Keratinocyte (primary cell): ENCODE data around the gene MSI1. TPM values are rescaled to one million over a fixed set of nuclear protein-coding genes. Genes with fewer than 3 reads are reported as not detected.

ENCODE experiments used
- DNase-seq: peaks from one replicate; pipeline ENCODE4 v3.0.0-alpha.2; 2011; ENCODE audit warnings: low read depth, missing footprints, low spot score
- FAIRE-seq: peaks from 2 replicates; lab custom pipeline; 2011; peaks lifted over from hg19 to GRCh38; lab: Jason Lieb, UNC
- H2AFZ ChIP-seq: 2 replicates; pipeline ENCODE4 v1.6.0; 2012; ENCODE audit warnings: low read length, control low read depth, inconsistent platforms; ENCODE audit not compliant: control insufficient read depth
- H3K27ac ChIP-seq: 2 replicates; pipeline ENCODE4 v1.5.1; 2011; ENCODE audit warnings: low read length; ENCODE audit not compliant: control insufficient read depth, insufficient read depth
- H3K27me3 ChIP-seq: 3 replicates; pipeline ENCODE4 v1.6.0; 2011; ENCODE audit warnings: low read length; ENCODE audit not compliant: control insufficient read depth, insufficient read depth; ENCODE audit errors: extremely low read depth
- H3K36me3 ChIP-seq, 2 experiments: 2 replicates in 1 of 2; 3 replicates in 1 of 2; pipeline ENCODE4 v1.5.1; 2011; ENCODE audit warnings: low read length in 2 of 2, mild to moderate bottlenecking in 1 of 2; ENCODE audit not compliant: control insufficient read depth in 2 of 2, insufficient read depth in 2 of 2; ENCODE audit errors: extremely low read depth in 1 of 2
- H3K4me1 ChIP-seq: 3 replicates; pipeline ENCODE4 v1.5.1; 2011; ENCODE audit warnings: low read length; ENCODE audit not compliant: control insufficient read depth, insufficient read depth; ENCODE audit errors: extremely low read depth
- H3K4me2 ChIP-seq: 3 replicates; pipeline ENCODE4 v1.6.0; 2011; ENCODE audit warnings: low read depth, low read length; ENCODE audit not compliant: control insufficient read depth, insufficient read depth; ENCODE audit errors: extremely low read depth
- H3K4me3 ChIP-seq, 3 experiments: fragments of 200-600 bp in 1 of 3; sonication (generic) in 1 of 3; 2 replicates in 2 of 3; 3 replicates in 1 of 3; pipeline ENCODE4 v1.5.1; 2011 to 2016; ENCODE audit warnings: low read length in 3 of 3, mild to moderate bottlenecking in 3 of 3, control low read depth in 2 of 3, inconsistent platforms in 1 of 3, low read depth in 1 of 3, mixed read lengths in 1 of 3, mixed run types in 1 of 3, moderate library complexity in 1 of 3; ENCODE audit not compliant: control insufficient read depth in 2 of 3, insufficient read depth in 2 of 3; ENCODE audit errors: extremely low read depth in 1 of 3
- H3K79me2 ChIP-seq: 2 replicates; pipeline ENCODE4 v1.6.0; 2012; ENCODE audit warnings: low read length; ENCODE audit not compliant: control insufficient read depth, insufficient read depth
- H3K9ac ChIP-seq: 3 replicates; pipeline ENCODE4 v1.6.0; 2011; ENCODE audit warnings: low read length; ENCODE audit not compliant: control insufficient read depth, insufficient read depth; ENCODE audit errors: extremely low read depth
- H3K9me1 ChIP-seq: 3 replicates; pipeline ENCODE4 v1.6.0; 2011; ENCODE audit warnings: low read length; ENCODE audit not compliant: control insufficient read depth, insufficient read depth; ENCODE audit errors: extremely low read depth
- H3K9me3 ChIP-seq: 2 replicates; pipeline ENCODE4 v1.5.1; 2012; ENCODE audit warnings: low read depth, low read length; ENCODE audit not compliant: control insufficient read depth
- H4K20me1 ChIP-seq: 3 replicates; pipeline ENCODE4 v1.6.0; 2011; ENCODE audit warnings: low read length; ENCODE audit not compliant: control insufficient read depth, insufficient read depth; ENCODE audit errors: extremely low read depth
- CTCF ChIP-seq, 3 experiments: IDR thresholded peaks in 1 of 3; conservative IDR thresholded peaks in 1 of 3; optimal IDR thresholded peaks in 1 of 3; 2 replicates in 2 of 3; 3 replicates in 1 of 3; pipeline versions ENCODE3 to v1.5.1; 2011; ENCODE audit warnings: low read length in 3 of 3, mild to moderate bottlenecking in 3 of 3, moderate library complexity in 2 of 3, control low read depth in 1 of 3, inconsistent platforms in 1 of 3; ENCODE audit not compliant: insufficient read depth in 2 of 3; ENCODE audit errors: extremely low read depth in 1 of 3
- EZH2 ChIP-seq: IDR thresholded peaks from one replicate; pipeline ENCODE4 v1.6.1; 2012; ENCODE audit warnings: inconsistent platforms, mild to moderate bottlenecking, low read length, moderate library complexity
- dilution Hi-C: fragments of 300-500 bp; cut with MboI; formaldehyde crosslinking; loops from one replicate; pipeline ENCODE4 v1.7.0; 2020; ENCODE audit warnings: low sequenced_read_pairs; ENCODE audit not compliant: extremely low pct_ligation_motif_present
- polyA plus RNA-seq, 5 experiments: library from polyadenylated mRNA; depleted of rRNA in 3 of 5; stranded (reverse) in 3 of 5; stranded (forward) in 1 of 5; unstranded in 1 of 5; fragments of >200 nt; gene quantifications; 1 replicate in 1 of 5; 2 replicates in 3 of 5; 3 replicates in 1 of 5; pipeline versions ENCODE4 v1.2.1 to v1.2.3, GENCODE V29; 2011 to 2012; ENCODE audit warnings: missing spikeins in 2 of 5, low read depth in 1 of 5, low replicate concordance in 1 of 5

The MSI1 gene
- polyA plus RNA-seq, 1 donor (not counting 4 experiments of a cell fraction or from before 2014, with no cell fraction given), result not detected

GRCh38 chr12:120301962-120302815, 66.8 kb downstream of the MSI1 start, which contains the start of gene SIRT4:
SIRT4 (plus strand) TSS chr12:120302321; CDS start chr12:120303562, 1,241 bp downstream.
- H3K36me3 ChIP-seq, result no peaks in the 10 kb centered on the region
- peak within 1 kb of the TSS; percentile 91 for H3K9ac ChIP-seq
- H3K9me3 ChIP-seq, result no peaks in the 10 kb centered on the region
- peak; percentile 74 for FAIRE-seq
- peak within 1 kb of the TSS; percentile 75 to 99 (median 82) for H3K4me3 ChIP-seq
- H3K27ac ChIP-seq, result peak within 1 kb of the TSS; percentile 55
- H3K27me3 ChIP-seq, result no peaks in the 10 kb centered on the region
- no peaks in the 10 kb centered on the region for H3K4me1 ChIP-seq
- peak; percentile 71 for DNase-seq
- TF ChIP-seq EZH2, result no peak
- TF ChIP-seq CTCF (optimal IDR thresholded peaks at IDR 0.05 in 1 of 3, IDR thresholded peaks at IDR 0.05 in 1 of 3, conservative IDR thresholded peaks at IDR 0.05 in 1 of 3; ENCODE audit: extremely low read depth in 1 of 3, insufficient read depth in 2 of 3, low read length in 3 of 3), result peak; percentile 67 to 90 (median 70)
- H3K79me2 ChIP-seq, result no peaks in the 10 kb centered on the region
- H3K4me2 ChIP-seq, result peak within 1 kb of the TSS; percentile 84
- H2AFZ ChIP-seq, result peak within 1 kb of the TSS; percentile 100
- H3K9me1 ChIP-seq, result no peaks in the 10 kb centered on the region
- dilution Hi-C loops, result no loop called here
- no peaks in the 10 kb centered on the region for H4K20me1 ChIP-seq

- H3K27me3 ChIP-seq, result no peaks in the 10 kb centered on the region
- no peaks in the 10 kb centered on the region for H3K36me3 ChIP-seq
- H3K4me1 ChIP-seq, result peaks cover 7% of the 10 kb centered on the region
- peak within 1 kb of the TSS; percentile 91 for H3K4me2 ChIP-seq
- FAIRE-seq, result no peak
- H3K9ac ChIP-seq, result peak within 1 kb of the TSS; percentile 98
- no peaks in the 10 kb centered on the region for H4K20me1 ChIP-seq
- dilution Hi-C loops, result no loop called here
- DNase-seq, result peak; percentile 50
- no peaks in the 10 kb centered on the region for H3K9me3 ChIP-seq
- peak within 1 kb of the TSS; percentile 72 for H2AFZ ChIP-seq
- no peaks in the 10 kb centered on the region for H3K79me2 ChIP-seq
- no peak for TF ChIP-seq CTCF (optimal IDR thresholded peaks at IDR 0.05 in 1 of 3, IDR thresholded peaks at IDR 0.05 in 1 of 3, conservative IDR thresholded peaks at IDR 0.05 in 1 of 3; ENCODE audit: extremely low read depth in 1 of 3, insufficient read depth in 2 of 3, low read length in 3 of 3)
- TF ChIP-seq EZH2, result no peak
- H3K9me1 ChIP-seq, result no peaks in the 10 kb centered on the region
- peak within 1 kb of the TSS; percentile 100 for H3K27ac ChIP-seq
- H3K4me3 ChIP-seq, result peak within 1 kb of the TSS; percentile 45 to 78 (median 73)
Observed at GRCh38 chr12:120292661-120293531, 76.1 kb downstream of the MSI1 start, which contains the start of gene RNU4-1. RNU4-1 (minus strand) TSS chr12:120293237.
